Panc1 (cell line): ENCODE results near the gene NEK5. TPM values are rescaled to one million over a fixed set of nuclear protein-coding genes. Genes with fewer than 3 reads are reported as not detected.

ENCODE experiments used
- ATAC-seq: fragments of 200-7000 bp; cut with Tn5 transposase; 2 replicates; pipeline ENCODE4 v1.9.1; 2020; ENCODE audit warnings: mild to moderate bottlenecking, moderate library complexity
- BruUV-seq: library from RNA; stranded (reverse); fragments of 400-500 nt; replicated peaks from 2 replicates; lab custom pipeline; 2021; lab: Mats Ljungman, UMichigan
- CTCF ChIA-PET: fragments of 300-600 bp; sonication (Branson Sonifier 250); formaldehyde crosslinking; loops from one replicate; lab custom pipeline; 2022; ENCODE audit warnings: antibody characterized with exemption; lab: Charles Lee
- POLR2A ChIA-PET: fragments of 300-600 bp; sonication (Branson Sonifier 250); formaldehyde crosslinking; loops from one replicate; lab custom pipeline; 2022; ENCODE audit warnings: antibody characterized with exemption; lab: Charles Lee
- DNase-seq: peaks from one replicate; pipeline ENCODE4 v3.0.0-alpha.2; 2010; ENCODE audit warnings: low read depth, low spot score
- H3K27ac ChIP-seq: 2 replicates; pipeline ENCODE4 v1.5.1; 2011; ENCODE audit warnings: mild to moderate bottlenecking, low read length, inconsistent platforms
- H3K27me3 ChIP-seq: fragments of 200-500 bp; sonication (Bioruptor generic); 2 replicates; pipeline ENCODE4 v1.6.0; 2014; ENCODE audit warnings: low read length, inconsistent platforms; ENCODE audit not compliant: control insufficient read depth, insufficient read depth
- H3K36me3 ChIP-seq: fragments of 200-500 bp; sonication (Bioruptor generic); 2 replicates; pipeline ENCODE4 v1.5.1; 2014; ENCODE audit warnings: inconsistent platforms, mild to moderate bottlenecking, low read length, moderate library complexity; ENCODE audit not compliant: control insufficient read depth, insufficient read depth
- H3K4me1 ChIP-seq: 2 replicates; pipeline ENCODE4 v1.5.1; 2011; ENCODE audit warnings: inconsistent platforms, mild to moderate bottlenecking, low read length, moderate library complexity; ENCODE audit not compliant: control insufficient read depth, insufficient read depth
- H3K4me3 ChIP-seq, 2 experiments: 2 replicates each; pipeline ENCODE4 v1.5.1; 2011 to 2012; ENCODE audit warnings: low read depth in 2 of 2, low read length in 2 of 2, mild to moderate bottlenecking in 2 of 2, inconsistent platforms in 1 of 2, moderate library complexity in 1 of 2
- H3K9me3 ChIP-seq: fragments of 200-500 bp; sonication (Bioruptor generic); 2 replicates; pipeline ENCODE4 v1.5.1; 2014; ENCODE audit warnings: low read depth, mild to moderate bottlenecking, inconsistent platforms, low read length, moderate library complexity; ENCODE audit not compliant: control insufficient read depth, insufficient read depth
- POLR2AphosphoS5 ChIP-seq: IDR thresholded peaks from 2 replicates; pipeline ENCODE4 v1.6.1; 2012; ENCODE audit warnings: mild to moderate bottlenecking, low read depth, low read length, moderate library complexity
- SIN3A ChIP-seq: IDR thresholded peaks from 2 replicates; pipeline ENCODE4 v1.6.1; 2012; ENCODE audit warnings: low read depth, mild to moderate bottlenecking, low read length, moderate library complexity, borderline replicate concordance; ENCODE audit not compliant: insufficient read depth
- TCF7L2 ChIP-seq: IDR thresholded peaks from 2 replicates; pipeline ENCODE4 v1.6.1; 2011; ENCODE audit warnings: mild to moderate bottlenecking, low read depth, low read length, inconsistent platforms
- in situ Hi-C: cut with HindIII; loops from 2 replicates; pipeline ENCODE4 v1.10.0; 2016; ENCODE audit warnings: low sequenced_read_pairs, low pct_unique_long_range_greater_than_20kb
- intact Hi-C: fragments of 100-400 bp; cut with micrococcal nuclease; formaldehyde crosslinking; loops from one replicate; pipeline ENCODE4 v1.10.0; 2022; ENCODE audit not compliant: unreplicated experiment
- total RNA-seq: library from RNA; stranded (reverse); gene quantifications from one replicate; pipeline ENCODE4 v1.2.1, GENCODE V29; 2021; ENCODE audit not compliant: unreplicated experiment
- TF ChIP-seq, protein P1 (sequence below), 2 experiments: IDR thresholded peaks; 2 replicates each; pipeline ENCODE4 v1.6.1; 2011 to 2012; ENCODE audit warnings: low read depth in 2 of 2, control low read depth in 1 of 2, low read length in 1 of 2, mild to moderate bottlenecking in 1 of 2, moderate library complexity in 1 of 2; ENCODE audit not compliant: insufficient read depth in 1 of 2
- TF ChIP-seq, protein P2 (sequence below): fragments of 450-650 bp; IDR thresholded peaks from 2 replicates; pipeline ENCODE4 v1.5.1; 2017; ENCODE audit warnings: mild to moderate bottlenecking

Gene NEK5
- total RNA-seq, 1 experiment from 2014 or later, result 0.08 TPM

DNA sequence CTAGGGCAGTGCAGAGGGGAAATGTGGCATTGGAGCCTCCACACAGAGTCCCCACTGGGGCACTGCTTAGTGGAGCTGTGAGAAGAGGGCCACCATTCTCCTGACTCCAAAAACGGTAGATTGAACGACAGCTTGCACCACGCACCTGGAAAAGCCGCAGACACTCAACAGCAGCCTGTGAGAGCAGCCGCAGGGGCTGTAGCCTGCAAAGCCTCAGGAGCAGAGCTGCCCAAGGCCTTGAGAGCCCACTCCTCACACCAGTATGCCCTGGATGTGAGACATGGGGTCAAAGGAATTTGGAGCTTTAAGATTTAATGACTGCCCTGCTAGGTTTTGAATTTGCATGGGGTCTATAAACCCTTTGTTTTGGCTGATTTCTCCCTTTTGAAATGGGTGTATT is 31.7 kb downstream of the NEK5 start:
- BruUV-seq, result no TSS peak
- no peak overlapping the region for H3K27ac ChIP-seq
- ATAC-seq (no peak), DNase-seq (no peak)
- no peak overlapping the region for H3K4me3 ChIP-seq
- H3K9me3 ChIP-seq, result no peaks in the 10 kb centered on the region
- in situ Hi-C loops, result no loop called here
- intact Hi-C loops, result no loop called here
- ChIA-PET POLR2A (no interaction called here), CTCF (no interaction called here)
- H3K4me1 ChIP-seq, result no peaks in the 10 kb centered on the region
- no peaks in the 10 kb centered on the region for H3K27me3 ChIP-seq
- TF ChIP-seq, protein P1, sequence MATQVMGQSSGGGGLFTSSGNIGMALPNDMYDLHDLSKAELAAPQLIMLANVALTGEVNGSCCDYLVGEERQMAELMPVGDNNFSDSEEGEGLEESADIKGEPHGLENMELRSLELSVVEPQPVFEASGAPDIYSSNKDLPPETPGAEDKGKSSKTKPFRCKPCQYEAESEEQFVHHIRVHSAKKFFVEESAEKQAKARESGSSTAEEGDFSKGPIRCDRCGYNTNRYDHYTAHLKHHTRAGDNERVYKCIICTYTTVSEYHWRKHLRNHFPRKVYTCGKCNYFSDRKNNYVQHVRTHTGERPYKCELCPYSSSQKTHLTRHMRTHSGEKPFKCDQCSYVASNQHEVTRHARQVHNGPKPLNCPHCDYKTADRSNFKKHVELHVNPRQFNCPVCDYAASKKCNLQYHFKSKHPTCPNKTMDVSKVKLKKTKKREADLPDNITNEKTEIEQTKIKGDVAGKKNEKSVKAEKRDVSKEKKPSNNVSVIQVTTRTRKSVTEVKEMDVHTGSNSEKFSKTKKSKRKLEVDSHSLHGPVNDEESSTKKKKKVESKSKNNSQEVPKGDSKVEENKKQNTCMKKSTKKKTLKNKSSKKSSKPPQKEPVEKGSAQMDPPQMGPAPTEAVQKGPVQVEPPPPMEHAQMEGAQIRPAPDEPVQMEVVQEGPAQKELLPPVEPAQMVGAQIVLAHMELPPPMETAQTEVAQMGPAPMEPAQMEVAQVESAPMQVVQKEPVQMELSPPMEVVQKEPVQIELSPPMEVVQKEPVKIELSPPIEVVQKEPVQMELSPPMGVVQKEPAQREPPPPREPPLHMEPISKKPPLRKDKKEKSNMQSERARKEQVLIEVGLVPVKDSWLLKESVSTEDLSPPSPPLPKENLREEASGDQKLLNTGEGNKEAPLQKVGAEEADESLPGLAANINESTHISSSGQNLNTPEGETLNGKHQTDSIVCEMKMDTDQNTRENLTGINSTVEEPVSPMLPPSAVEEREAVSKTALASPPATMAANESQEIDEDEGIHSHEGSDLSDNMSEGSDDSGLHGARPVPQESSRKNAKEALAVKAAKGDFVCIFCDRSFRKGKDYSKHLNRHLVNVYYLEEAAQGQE (IDR thresholded peaks at IDR 0.05; ENCODE audit: insufficient read depth in 1 of 2, low read depth in 2 of 2, low read length in 1 of 2), result no peak
- TF ChIP-seq SIN3A (no peak), POLR2AphosphoS5 (no peak), TCF7L2 (no peak)
- TF ChIP-seq, protein P2, sequence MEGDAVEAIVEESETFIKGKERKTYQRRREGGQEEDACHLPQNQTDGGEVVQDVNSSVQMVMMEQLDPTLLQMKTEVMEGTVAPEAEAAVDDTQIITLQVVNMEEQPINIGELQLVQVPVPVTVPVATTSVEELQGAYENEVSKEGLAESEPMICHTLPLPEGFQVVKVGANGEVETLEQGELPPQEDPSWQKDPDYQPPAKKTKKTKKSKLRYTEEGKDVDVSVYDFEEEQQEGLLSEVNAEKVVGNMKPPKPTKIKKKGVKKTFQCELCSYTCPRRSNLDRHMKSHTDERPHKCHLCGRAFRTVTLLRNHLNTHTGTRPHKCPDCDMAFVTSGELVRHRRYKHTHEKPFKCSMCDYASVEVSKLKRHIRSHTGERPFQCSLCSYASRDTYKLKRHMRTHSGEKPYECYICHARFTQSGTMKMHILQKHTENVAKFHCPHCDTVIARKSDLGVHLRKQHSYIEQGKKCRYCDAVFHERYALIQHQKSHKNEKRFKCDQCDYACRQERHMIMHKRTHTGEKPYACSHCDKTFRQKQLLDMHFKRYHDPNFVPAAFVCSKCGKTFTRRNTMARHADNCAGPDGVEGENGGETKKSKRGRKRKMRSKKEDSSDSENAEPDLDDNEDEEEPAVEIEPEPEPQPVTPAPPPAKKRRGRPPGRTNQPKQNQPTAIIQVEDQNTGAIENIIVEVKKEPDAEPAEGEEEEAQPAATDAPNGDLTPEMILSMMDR, result no peak
- H3K36me3 ChIP-seq, result no peaks in the 10 kb centered on the region

DNA sequence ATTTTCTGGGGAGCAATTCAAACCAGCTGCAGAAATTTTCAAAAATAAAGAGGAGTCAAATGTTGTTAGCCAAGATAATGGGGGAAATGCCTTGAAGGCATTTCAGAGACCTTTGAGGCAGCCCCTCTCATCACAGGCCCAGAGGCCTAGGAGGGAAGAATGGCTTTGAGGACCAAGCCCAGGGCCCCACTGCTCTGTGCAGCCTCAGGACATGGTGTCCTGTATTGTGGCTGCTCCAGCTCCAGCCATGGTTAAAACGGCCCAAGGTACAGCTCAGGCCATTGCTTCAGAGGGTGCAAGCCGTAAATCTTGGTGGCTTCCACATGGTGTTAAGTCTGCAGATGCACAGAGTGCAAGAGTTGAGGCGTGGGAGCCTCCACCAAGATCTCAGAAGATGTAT is 32.1 kb downstream of the NEK5 start:
- Histone ChIP-seq H3K36me3 (no peaks in the 10 kb centered on the region), H3K27me3 (no peaks in the 10 kb centered on the region), H3K4me1 (no peaks in the 10 kb centered on the region), H3K9me3 (no peaks in the 10 kb centered on the region), H3K27ac (no peak overlapping the region), H3K4me3 (no peak overlapping the region)
- in situ Hi-C loops (no loop called here), intact Hi-C loops (no loop called here)
- TF ChIP-seq POLR2AphosphoS5 (no peak), SIN3A (no peak), TCF7L2 (no peak)
- TF ChIP-seq, protein P2, result no peak
- TF ChIP-seq, protein P1 (IDR thresholded peaks at IDR 0.05; ENCODE audit: insufficient read depth in 1 of 2, low read depth in 2 of 2, low read length in 1 of 2), result no peak
- ChIA-PET POLR2A (no interaction called here), CTCF (no interaction called here)
- DNase-seq, result no peak
- ATAC-seq, result no peak
- no TSS peak for BruUV-seq
